Tongue (tissue), 2 donors: ENCODE data around the gene ANK3. TPM values are rescaled to one million over a fixed set of nuclear protein-coding genes. Genes with fewer than 3 reads are reported as not detected.
A peak's percentile ranks its signal among the peaks of the same experiment; 100 is the strongest.

Experiments used
- DNase-seq: peaks from one replicate; pipeline ENCODE4 v3.0.0-alpha.2; 2015
- total RNA-seq: library from RNA; depleted of rRNA; stranded (reverse); fragments of >200 nt; gene quantifications from one replicate; pipeline ENCODE4 v1.2.3, GENCODE V29; 2014

ANK3 gene
- total RNA-seq, 1 donor from 2014 or later: 148 TPM

GRCh38 chr10:60222047-60222446 lies 167.6 kb downstream of the ANK3 start:
- peak; percentile 26 for DNase-seq

GRCh38 chr10:60212195-60212594 lies 177.5 kb downstream of the ANK3 start:
- no peak for DNase-seq

GRCh38 chr10:60209874-60210570 lies 179.7 kb downstream of the ANK3 start:
- no peak for DNase-seq

- peak; percentile 50 for DNase-seq
Observed at GRCh38 chr10:60208676-60209269, 180.9 kb downstream of the ANK3 start.

- no peak for DNase-seq
Observed at GRCh38 chr10:60207894-60208293, 181.8 kb downstream of the ANK3 start.

GRCh38 chr10:60206735-60207134 lies 182.9 kb downstream of the ANK3 start:
- DNase-seq: no peak

GRCh38 chr10:60205741-60206140 lies 183.9 kb downstream of the ANK3 start:
- no peak for DNase-seq

GRCh38 chr10:60203993-60204618 lies 185.6 kb downstream of the ANK3 start:
- DNase-seq: peak; percentile 56

GRCh38 chr10:60200682-60201053 lies 189.0 kb downstream of the ANK3 start:
- no peak for DNase-seq

- DNase-seq: no peak
Observed at GRCh38 chr10:60200012-60200681, 189.5 kb downstream of the ANK3 start.

GRCh38 chr10:60197206-60197605 lies 192.5 kb downstream of the ANK3 start:
- no peak for DNase-seq

GRCh38 chr10:60194421-60194820 lies 195.3 kb downstream of the ANK3 start:
- no peak for DNase-seq

GRCh38 chr10:60192946-60193345 lies 196.7 kb downstream of the ANK3 start:
- no peak for DNase-seq

GRCh38 chr10:60189861-60190475 lies 199.7 kb downstream of the ANK3 start:
- no peak for DNase-seq

GRCh38 chr10:60188548-60188947 lies 201.1 kb downstream of the ANK3 start:
- no peak for DNase-seq

GRCh38 chr10:60187691-60188090 lies 202.0 kb downstream of the ANK3 start:
- DNase-seq: no peak

GRCh38 chr10:60186315-60187071 lies 203.2 kb downstream of the ANK3 start:
- peak; percentile 18 for DNase-seq

GRCh38 chr10:60185421-60185820 lies 204.3 kb downstream of the ANK3 start:
- DNase-seq: no peak

- DNase-seq: no peak
Observed at GRCh38 chr10:60182691-60183090, 207.0 kb downstream of the ANK3 start.

GRCh38 chr10:60176925-60177324 lies 212.8 kb downstream of the ANK3 start:
- DNase-seq: no peak

GRCh38 chr10:60175441-60175971 lies 214.2 kb downstream of the ANK3 start:
- no peak for DNase-seq
